Adrenal gland (tissue), 12 donors: ENCODE measurements around the gene LAMC3. TPM values are rescaled to one million over a fixed set of nuclear protein-coding genes. Genes with fewer than 3 reads are reported as not detected.
A peak's percentile ranks its signal among the peaks of the same experiment; 100 is the strongest.
"Not testable (repeated sequence)": the region's sequence is repeated elsewhere in the genome, so short reads cannot be mapped to it uniquely, and the experiment has no call there.

ENCODE experiments used
- DNase-seq, 7 donors: peaks; one replicate each; pipeline ENCODE4 v3.0.0-alpha.2; 2019 to 2020
- H3K27ac ChIP-seq, 5 donors: fragments of 200-600 bp; sonication (generic) in 4 of 5; 1 replicate in 3 of 5; 2 replicates in 2 of 5; pipeline versions ENCODE4 v1.5.1 to v1.8.0; 2016 to 2020; ENCODE audit warnings: mild to moderate bottlenecking in 1 of 5
- H3K27me3 ChIP-seq: fragments of 200-600 bp; 2 replicates; pipeline ENCODE4 v1.8.0; 2021
- H3K36me3 ChIP-seq, 2 donors: fragments of 200-600 bp; replicated peaks in 1 of 2; 1 replicate in 1 of 2; 2 replicates in 1 of 2; pipeline versions ENCODE4 v1.5.1 to v1.8.0; 2018 to 2022
- H3K4me1 ChIP-seq, 2 donors: fragments of 200-600 bp; replicated peaks in 1 of 2; 1 replicate in 1 of 2; 2 replicates in 1 of 2; pipeline versions ENCODE4 v1.5.1 to v1.8.0; 2018 to 2021
- H3K4me3 ChIP-seq, 4 donors: fragments of 200-600 bp; sonication (generic) in 3 of 4; one replicate each; pipeline ENCODE4 v1.5.1; 2016 to 2018
- H3K9me3 ChIP-seq, 3 donors: fragments of 200-600 bp; sonication (generic) in 1 of 3; replicated peaks in 1 of 3; 1 replicate in 2 of 3; 2 replicates in 1 of 3; pipeline versions ENCODE4 v1.5.1 to v1.8.0; 2016 to 2021
- CTCF ChIP-seq, 6 experiments: fragments of 450-650 bp in 4 of 6; fragments of 200-600 bp in 2 of 6; sonication (generic) in 1 of 6; IDR thresholded peaks; 1 replicate in 5 of 6; 2 replicates in 1 of 6; pipeline versions ENCODE4 v1.5.1 to v1.8.0; 2016 to 2021; ENCODE audit warnings: antibody characterized with exemption in 6 of 6, mild to moderate bottlenecking in 2 of 6, moderate library complexity in 1 of 6
- POLR2A ChIP-seq, 2 donors: fragments of 450-650 bp; IDR thresholded peaks; one replicate each; pipeline ENCODE4 v1.6.1; 2017; ENCODE audit warnings: antibody characterized with exemption in 2 of 2, mild to moderate bottlenecking in 2 of 2, moderate library complexity in 1 of 2
- WGBS, 4 donors: extraction: QIAGEN DNeasy Blood & Tissue Kit in 2 of 4; methylation state at CpG; one replicate each; pipeline versions ENCODE4 v1.1.5 to v1.1.7; 2013 to 2017; 5-methylcytosine and 5-hydroxymethylcytosine counted together
- intact Hi-C, 2 donors: fragments of 100-400 bp; cut with DNase I; formaldehyde crosslinking; loops; one replicate each; pipeline versions ENCODE4 v1.14.1 to v1.15.0; 2022 to 2023
- polyA plus RNA-seq, 3 donors: library from polyadenylated mRNA; stranded (reverse); fragments of 200-250 nt in 2 of 3; fragments of 350-450 nt in 1 of 3; fragmentation: Illumina TruSeq in 1 of 3; extraction: RNeasy Lipid Tissue Mini Kit (QIAGEN cat#74804) in 1 of 3; gene quantifications; one replicate each; pipeline ENCODE4 v1.2.3, GENCODE V29; 2013 to 2014
- total RNA-seq, 9 donors: library from RNA; depleted of rRNA in 4 of 9; stranded (reverse); fragments of >200 nt in 4 of 9; fragments of 120-200 nt in 1 of 9; fragmentation: NEBNext Ultra II Directional in 1 of 9; extraction: Animal tissue kit (Norgen Biotek cat#: 25700) in 1 of 9; gene quantifications; one replicate each; pipeline versions ENCODE4 v1.1.0 to v1.2.4, GENCODE V29; 2013 to 2023
- donor health status: healthy with polysubstance abuse.
- donor health status: Bipolar disorder and iron deficiency.
- donor health status: DM: yes; HTN: yes; CAD: no.
- donor health status: DM: no; HTN: no; CAD: no.
- donor health status: DM: no; HTN: no; CAD: no.
- donor health status: DM: yes; HTN: yes; CAD: no.

LAMC3 gene
- total and polyA plus RNA-seq, 12 donors = 3.3 to 125 (median 49.7) TPM

GRCh38 chr9:131111854-131112311 lies 102.9 kb downstream of the LAMC3 start:
- intact Hi-C loops = no loop called here
- TF ChIP-seq POLR2A (IDR thresholded peaks at IDR 0.05) = no peak
- Histone ChIP-seq H3K36me3 (no peaks in the 10 kb centered on the region), H3K4me1 (no peaks in the 10 kb centered on the region), H3K4me3 (no peak overlapping the region), H3K27me3 (no peaks in the 10 kb centered on the region), H3K27ac (no peak overlapping the region), H3K9me3 (no peaks in the 10 kb centered on the region)
- DNase-seq = peak in 1 of 7 donors; percentile 9
- 81 to 88% (median 87%) methylated on average over 14 to 24 of the region's 25 CpGs for WGBS, 4 donors

- Histone ChIP-seq H3K27ac (no peak overlapping the region), H3K4me1 (no peaks in the 10 kb centered on the region), H3K9me3 (no peaks in the 10 kb centered on the region), H3K4me3 (no peak overlapping the region), H3K36me3 (no peaks in the 10 kb centered on the region), H3K27me3 (no peaks in the 10 kb centered on the region)
- intact Hi-C loops = no loop called here
- no peak for DNase-seq
- 85 to 91% (median 89%) methylated on average over 21 to 23 of the region's 23 CpGs for whole genome bisulfite sequencing, 4 donors
- TF ChIP-seq CTCF (IDR thresholded peaks at IDR 0.05) = no peak
- no peak for TF ChIP-seq POLR2A (IDR thresholded peaks at IDR 0.05)
These were observed 103.6 kb downstream of the LAMC3 start for GRCh38 chr9:131112374-131113154.

DNA sequence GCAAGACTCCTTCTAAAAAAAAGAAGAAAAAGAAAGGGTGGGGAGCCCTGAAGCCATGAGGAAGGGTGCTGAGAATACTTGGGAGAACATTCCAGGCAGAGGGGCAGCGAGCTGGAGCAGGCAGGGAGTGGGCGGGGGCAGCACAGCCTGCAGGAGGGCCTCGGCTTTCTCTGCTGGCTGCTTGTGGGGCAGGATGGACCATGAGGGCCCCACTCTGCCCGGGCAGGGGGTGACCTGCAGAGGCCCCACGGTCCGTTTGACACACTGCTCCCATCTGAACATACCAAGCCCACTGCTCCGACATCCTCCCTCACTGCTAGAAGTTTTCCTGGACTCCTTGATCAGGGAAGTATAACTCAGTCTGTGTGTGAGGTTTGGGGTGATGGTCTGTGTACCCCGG lies 104.7 kb downstream of the LAMC3 start:
- intact Hi-C loops = no loop called here
- no peak for DNase-seq
- H3K4me1 ChIP-seq = no peaks in the 10 kb centered on the region
- TF ChIP-seq CTCF (IDR thresholded peaks at IDR 0.05) = no peak
- no peak for TF ChIP-seq POLR2A (IDR thresholded peaks at IDR 0.05)
- WGBS, 4 donors = 82 to 91% (median 84%) methylated on average over 7 to 8 of the region's 8 CpGs
- H3K4me3 ChIP-seq = no peak overlapping the region
- no peaks in the 10 kb centered on the region for H3K27me3 ChIP-seq
- no peaks in the 10 kb centered on the region for H3K36me3 ChIP-seq
- no peaks in the 10 kb centered on the region for H3K9me3 ChIP-seq
- no peak overlapping the region for H3K27ac ChIP-seq

GRCh38 chr9:131114084-131114535 lies 105.1 kb downstream of the LAMC3 start:
- H3K27ac ChIP-seq = no peak overlapping the region
- no peak for DNase-seq
- WGBS, 4 donors = 71 to 88% (median 87%) methylated on average over 4 to 8 of the region's 8 CpGs
- no peaks in the 10 kb centered on the region for H3K4me1 ChIP-seq
- H3K9me3 ChIP-seq = no peaks in the 10 kb centered on the region
- TF ChIP-seq CTCF (IDR thresholded peaks at IDR 0.05) = no peak
- TF ChIP-seq POLR2A (IDR thresholded peaks at IDR 0.05) = no peak
- H3K27me3 ChIP-seq = no peaks in the 10 kb centered on the region
- intact Hi-C loops = no loop called here
- no peak overlapping the region for H3K4me3 ChIP-seq
- no peaks in the 10 kb centered on the region for H3K36me3 ChIP-seq

- H3K27me3 ChIP-seq, H3K27ac ChIP-seq, intact Hi-C loops, H3K9me3 ChIP-seq, H3K36me3 ChIP-seq, H3K4me3 ChIP-seq, H3K4me1 ChIP-seq, DNase-seq: not testable (repeated sequence)
- 84 to 93% (median 91%) methylated on average over 4 to 6 of the region's 6 CpGs for WGBS, 4 donors
These were observed 106.4 kb downstream of the LAMC3 start for GRCh38 chr9:131115360-131115742.
